HepG2 (cell line): ENCODE measurements around the gene STIP1. TPM values are rescaled to one million over a fixed set of nuclear protein-coding genes. Genes with fewer than 3 reads are reported as not detected.

Experiments used
- ARID5B ChIP-seq: IDR thresholded peaks from 2 replicates; pipeline ENCODE4 v1.4.0; 2020; ENCODE audit warnings: mild to moderate bottlenecking, missing genetic modification reagents
- CENPBD1 ChIP-seq: sonication (generic); formaldehyde crosslinking; IDR thresholded peaks from 2 replicates; pipeline ENCODE4 v1.8.0; 2022; ENCODE audit warnings: missing genetic modification reagents, low read depth, mild to moderate bottlenecking, borderline replicate concordance
- KAT8 ChIP-seq: IDR thresholded peaks from 2 replicates; pipeline ENCODE4 v1.6.1; 2016; ENCODE audit warnings: missing genetic modification reagents, missing compliant biosample characterization
- KDM3A ChIP-seq: IDR thresholded peaks from 2 replicates; pipeline ENCODE4 v1.6.1; 2018; ENCODE audit warnings: low read depth, missing compliant biosample characterization
- MIER3 ChIP-seq: IDR thresholded peaks from 2 replicates; pipeline ENCODE4 v1.6.1; 2016; ENCODE audit warnings: missing compliant biosample characterization, borderline replicate concordance
- NFAT5 ChIP-seq: sonication (generic); formaldehyde crosslinking; IDR thresholded peaks from 2 replicates; pipeline ENCODE4 v1.4.0; 2020; ENCODE audit warnings: missing genetic modification reagents
- NFRKB ChIP-seq: fragments of 450-650 bp; IDR thresholded peaks from 2 replicates; pipeline ENCODE4 v1.6.1; 2017
- NKX3-1 ChIP-seq: sonication (generic); formaldehyde crosslinking; IDR thresholded peaks from 2 replicates; pipeline ENCODE4 v1.5.0; 2020; ENCODE audit warnings: missing genetic modification reagents
- NR2C2 ChIP-seq: sonication (generic); formaldehyde crosslinking; IDR thresholded peaks from 2 replicates; pipeline ENCODE4 v1.4.0; 2020; ENCODE audit warnings: missing genetic modification reagents, mild to moderate bottlenecking, moderate library complexity, borderline replicate concordance
- PLRG1 ChIP-seq: fragments of 450-650 bp; conservative IDR thresholded peaks from 2 replicates; pipeline ENCODE4 v1.6.1; 2016
- PTBP1 ChIP-seq: fragments of 200-400 bp; formaldehyde crosslinking; IDR thresholded peaks from 2 replicates; pipeline ENCODE4 v1.6.1; 2018; ENCODE audit warnings: low read length, low read depth; ENCODE audit not compliant: poor library complexity, severe bottlenecking
- RBM39 ChIP-seq: fragments of 200-400 bp; formaldehyde crosslinking; IDR thresholded peaks from one replicate; pipeline ENCODE4 v1.6.1; 2018; ENCODE audit warnings: antibody characterized with exemption, mild to moderate bottlenecking, low read depth, low read length; ENCODE audit not compliant: poor library complexity, severe bottlenecking
- SOX6 ChIP-seq, 2 experiments: fragments of 450-650 bp in 1 of 2; sonication (generic) in 1 of 2; formaldehyde crosslinking in 1 of 2; IDR thresholded peaks; 2 replicates each; pipeline versions ENCODE4 v1.4.0 to v1.6.1; 2017 to 2020; ENCODE audit warnings: antibody characterized with exemption in 1 of 2, mild to moderate bottlenecking in 1 of 2, missing genetic modification reagents in 1 of 2
- ZNF138 ChIP-seq: sonication (generic); formaldehyde crosslinking; IDR thresholded peaks from 2 replicates; pipeline ENCODE4 v1.5.0; 2020; ENCODE audit warnings: mild to moderate bottlenecking, low read depth, missing genetic modification reagents
- ZNF180 ChIP-seq: sonication (generic); formaldehyde crosslinking; IDR thresholded peaks from 2 replicates; pipeline ENCODE4 v1.4.0; 2020; ENCODE audit warnings: low read depth, missing genetic modification reagents, borderline replicate concordance
- ZNF317 ChIP-seq: sonication (generic); formaldehyde crosslinking; IDR thresholded peaks from 2 replicates; pipeline ENCODE4 v1.5.0; 2020; ENCODE audit warnings: mild to moderate bottlenecking, missing genetic modification reagents
- ZNF441 ChIP-seq: sonication (generic); formaldehyde crosslinking; IDR thresholded peaks from 2 replicates; pipeline ENCODE4 v1.7.0; 2021; ENCODE audit warnings: missing genetic modification reagents, borderline replicate concordance
- ZNF644 ChIP-seq: IDR thresholded peaks from 2 replicates; pipeline ENCODE4 v1.6.1; 2016; ENCODE audit warnings: low read depth
- ZNF737 ChIP-seq: sonication (generic); formaldehyde crosslinking; IDR thresholded peaks from 2 replicates; pipeline ENCODE4 v1.5.0; 2020; ENCODE audit warnings: missing genetic modification reagents, mild to moderate bottlenecking, borderline replicate concordance
- ZNF747 ChIP-seq: sonication (generic); formaldehyde crosslinking; IDR thresholded peaks from 2 replicates; pipeline ENCODE4 v1.8.1; 2023; ENCODE audit warnings: missing genetic modification reagents, mild to moderate bottlenecking, borderline replicate concordance
- polyA plus RNA-seq, 8 experiments: library from polyadenylated mRNA; depleted of rRNA in 3 of 8; stranded (reverse) in 7 of 8; unstranded in 1 of 8; fragments of >200 nt; fragmentation: Illumina TruSeq in 4 of 8; extraction: Trizol in 4 of 8; gene quantifications; 2 replicates each; pipeline versions ENCODE4 v1.2.1 to v1.2.3, GENCODE V29; 2011 to 2016; ENCODE audit warnings: low read depth in 4 of 8, missing spikeins in 1 of 8, mixed read lengths in 1 of 8; ENCODE audit not compliant: insufficient read depth in 1 of 8
- total RNA-seq, 5 experiments: library from RNA; depleted of rRNA; stranded (reverse); fragments of >200 nt; fragmentation: Illumina TruSeq; extraction: Trizol; gene quantifications; 2 replicates each; pipeline ENCODE4 v1.2.3, GENCODE V29; 2016; ENCODE audit warnings: low read depth in 1 of 5

The STIP1 gene
- total and polyA plus RNA-seq, 2 of the 13 experiments (the other 11 are each of a cell fraction or from before 2014, with no cell fraction given), result 81.1 to 217 TPM

- TF ChIP-seq ARID5B (CRISPR knock-in tag) (0 out of 2 replicates have a peak, but pooled peaks have one; percentile 7), NFRKB (no peak), NKX3-1 (CRISPR knock-in tag) (no peak), MIER3 (CRISPR knock-in tag) (no peak), ZNF138 (CRISPR knock-in tag) (no peak), KAT8 (CRISPR knock-in tag) (peak; percentile 58), ZNF317 (CRISPR knock-in tag) (no peak), RBM39 (peak; percentile 85), NFAT5 (CRISPR knock-in tag) (no peak), CENPBD1 (CRISPR knock-in tag) (0 out of 2 replicates have a peak, but pooled peaks have one; percentile 24), ZNF644 (CRISPR knock-in tag) (no peak), PTBP1 (peak; percentile 81), PLRG1 (no peak), ZNF180 (CRISPR knock-in tag) (no peak), ZNF737 (CRISPR knock-in tag) (0 out of 2 replicates have a peak, but pooled peaks have one; percentile 35), ZNF441 (CRISPR knock-in tag) (no peak), ZNF747 (CRISPR knock-in tag) (peak; percentile 24; the same call in 1 of the 2 replicates), NR2C2 (CRISPR knock-in tag) (0 out of 2 replicates have a peak, but pooled peaks have one; percentile 28), SOX6 (IDR thresholded peaks at IDR 0.05) (no peak), SOX6 (CRISPR knock-in tag; IDR thresholded peaks at IDR 0.05) (no peak), KDM3A (no peak)
These were observed 44.4 kb downstream of the STIP1 start, which contains the start of gene DNAJC4 (continued) for GRCh38 chr11:64230171-64230984.
